K562 (cell line): ENCODE measurements around the gene CEP85L. TPM values are rescaled to one million over a fixed set of nuclear protein-coding genes. Genes with fewer than 3 reads are reported as not detected.

Experiments
- NFE2 ChIP-seq: IDR thresholded peaks from 2 replicates; pipeline ENCODE4 v1.6.1; 2014; ENCODE audit warnings: antibody characterized with exemption, low read depth
- RCOR1 ChIP-seq, 2 experiments: IDR thresholded peaks; 2 replicates each; pipeline ENCODE4 v1.6.1; 2012; ENCODE audit warnings: low read depth in 2 of 2, low read length in 2 of 2, borderline replicate concordance in 1 of 2, improper control_type of control experiment in 1 of 2
- SNAPC5 ChIP-seq: fragments of 250-450 bp; sonication (Bioruptor Pico); IDR thresholded peaks from 2 replicates; pipeline ENCODE4 v1.8.0; 2021; ENCODE audit warnings: moderate library complexity, mild to moderate bottlenecking, inconsistent platforms
- TAF15 ChIP-seq: fragments of 200-400 bp; formaldehyde crosslinking; IDR thresholded peaks from 2 replicates; pipeline ENCODE4 v1.6.1; 2017; ENCODE audit warnings: mild to moderate bottlenecking, low read depth, low read length, moderate library complexity
- THRAP3 ChIP-seq: fragments of 450-650 bp; IDR thresholded peaks from 2 replicates; pipeline ENCODE4 v1.6.1; 2016; ENCODE audit warnings: mild to moderate bottlenecking, inconsistent platforms, borderline replicate concordance
- ZFX ChIP-seq: sonication (generic); formaldehyde crosslinking; IDR thresholded peaks from 2 replicates; pipeline ENCODE4 v1.8.0; 2022; ENCODE audit warnings: mild to moderate bottlenecking, missing genetic modification reagents, moderate library complexity
- ZNF347 ChIP-seq: fragments of 450-650 bp; formaldehyde crosslinking; IDR thresholded peaks from 2 replicates; pipeline ENCODE4 v1.4.0; 2020; ENCODE audit warnings: low read depth, mild to moderate bottlenecking, moderate library complexity
- ZNF518B ChIP-seq: fragments of 250-450 bp; sonication (Bioruptor Pico); IDR thresholded peaks from 2 replicates; pipeline ENCODE4 v1.5.0; 2021; ENCODE audit warnings: mild to moderate bottlenecking, moderate library complexity
- ZNF551 ChIP-seq: fragments of 250-450 bp; sonication (Bioruptor Pico); IDR thresholded peaks from 2 replicates; pipeline ENCODE4 v1.5.0; 2021; ENCODE audit warnings: mild to moderate bottlenecking, moderate library complexity
- ZNF584 ChIP-seq: fragments of 200-800 bp; sonication (Bioruptor generic); IDR thresholded peaks from 2 replicates; pipeline ENCODE4 v1.6.1; 2016; ENCODE audit warnings: low read depth, mild to moderate bottlenecking, missing genetic modification characterization, missing compliant biosample characterization
- polyA plus RNA-seq, 8 experiments: library from polyadenylated mRNA; depleted of rRNA in 4 of 8; stranded (reverse) in 5 of 8; unstranded in 3 of 8; fragments of >200 nt; fragmentation: Nextera tagmentation in 2 of 8; fragmentation: Illumina TruSeq in 1 of 8; extraction: Ambion mirVana in 2 of 8; extraction: Trizol in 1 of 8; gene quantifications; 2 replicates each; pipeline versions ENCODE4 v1.2.1 to v1.2.3, GENCODE V29; 2011 to 2014; ENCODE audit warnings: inconsistent platforms in 1 of 8, missing spikeins in 1 of 8
- total RNA-seq, 7 experiments: library from RNA; depleted of rRNA in 6 of 7; stranded (reverse); fragments of >200 nt in 6 of 7; fragmentation: Illumina TruSeq in 2 of 7; extraction: Trizol in 2 of 7; gene quantifications; 2 replicates each; pipeline versions ENCODE4 v1.2.1 to v1.2.3, GENCODE V29; 2011 to 2021; ENCODE audit warnings: low replicate concordance in 1 of 7
- TF ChIP-seq, protein P1 (sequence below): fragments of 450-650 bp; IDR thresholded peaks from 2 replicates; pipeline ENCODE4 v1.6.1; 2016; ENCODE audit warnings: low read depth, mild to moderate bottlenecking, moderate library complexity
- TF ChIP-seq, protein P2 (sequence below): fragments of 250-450 bp; sonication (Bioruptor Pico); IDR thresholded peaks from 2 replicates; pipeline ENCODE4 v1.8.0; 2021; ENCODE audit warnings: mild to moderate bottlenecking, moderate library complexity
- TF ChIP-seq, protein P3 (sequence below): sonication (generic); formaldehyde crosslinking; IDR thresholded peaks from 2 replicates; pipeline ENCODE4 v1.8.0; 2022; ENCODE audit warnings: mild to moderate bottlenecking, missing genetic modification reagents, borderline replicate concordance

Gene CEP85L
- total and polyA plus RNA-seq, 9 of the 15 experiments (the other 6 are each of a cell fraction or from before 2014, with no cell fraction given): 4.5 to 15.8 (median 8.3) TPM

DNA sequence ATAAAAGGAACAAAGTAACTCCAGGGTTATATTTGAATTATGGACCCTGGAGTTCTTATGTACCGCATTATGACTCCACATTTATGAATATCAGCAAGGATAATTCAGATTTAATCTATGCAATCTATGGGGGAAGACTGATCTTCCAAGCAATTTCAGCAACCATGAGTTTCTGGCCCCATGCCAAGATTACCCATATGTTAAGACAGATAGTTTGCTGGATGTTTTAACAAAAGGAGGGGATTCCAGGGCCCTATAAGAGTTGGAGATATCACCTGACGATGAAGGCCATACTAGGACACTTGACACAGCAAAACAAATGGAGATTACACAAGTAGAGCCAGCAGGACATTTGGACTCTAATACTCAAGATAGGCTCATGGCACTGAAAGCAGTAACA is 149.2 kb downstream of the CEP85L start (continued):
- no peak for TF ChIP-seq ZNF518B (CRISPR knock-in tag)
- TF ChIP-seq, protein P1, sequence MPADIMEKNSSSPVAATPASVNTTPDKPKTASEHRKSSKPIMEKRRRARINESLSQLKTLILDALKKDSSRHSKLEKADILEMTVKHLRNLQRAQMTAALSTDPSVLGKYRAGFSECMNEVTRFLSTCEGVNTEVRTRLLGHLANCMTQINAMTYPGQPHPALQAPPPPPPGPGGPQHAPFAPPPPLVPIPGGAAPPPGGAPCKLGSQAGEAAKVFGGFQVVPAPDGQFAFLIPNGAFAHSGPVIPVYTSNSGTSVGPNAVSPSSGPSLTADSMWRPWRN: no peak
- TF ChIP-seq, protein P2, sequence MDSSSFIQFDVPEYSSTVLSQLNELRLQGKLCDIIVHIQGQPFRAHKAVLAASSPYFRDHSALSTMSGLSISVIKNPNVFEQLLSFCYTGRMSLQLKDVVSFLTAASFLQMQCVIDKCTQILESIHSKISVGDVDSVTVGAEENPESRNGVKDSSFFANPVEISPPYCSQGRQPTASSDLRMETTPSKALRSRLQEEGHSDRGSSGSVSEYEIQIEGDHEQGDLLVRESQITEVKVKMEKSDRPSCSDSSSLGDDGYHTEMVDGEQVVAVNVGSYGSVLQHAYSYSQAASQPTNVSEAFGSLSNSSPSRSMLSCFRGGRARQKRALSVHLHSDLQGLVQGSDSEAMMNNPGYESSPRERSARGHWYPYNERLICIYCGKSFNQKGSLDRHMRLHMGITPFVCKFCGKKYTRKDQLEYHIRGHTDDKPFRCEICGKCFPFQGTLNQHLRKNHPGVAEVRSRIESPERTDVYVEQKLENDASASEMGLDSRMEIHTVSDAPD (CRISPR knock-in tag): no peak
- no peak for TF ChIP-seq ZFX (CRISPR knock-in tag)
- no peak for TF ChIP-seq NFE2
- TF ChIP-seq ZNF347 (CRISPR knock-in tag): no peak
- TF ChIP-seq ZNF551: no peak
- TF ChIP-seq, protein P3, sequence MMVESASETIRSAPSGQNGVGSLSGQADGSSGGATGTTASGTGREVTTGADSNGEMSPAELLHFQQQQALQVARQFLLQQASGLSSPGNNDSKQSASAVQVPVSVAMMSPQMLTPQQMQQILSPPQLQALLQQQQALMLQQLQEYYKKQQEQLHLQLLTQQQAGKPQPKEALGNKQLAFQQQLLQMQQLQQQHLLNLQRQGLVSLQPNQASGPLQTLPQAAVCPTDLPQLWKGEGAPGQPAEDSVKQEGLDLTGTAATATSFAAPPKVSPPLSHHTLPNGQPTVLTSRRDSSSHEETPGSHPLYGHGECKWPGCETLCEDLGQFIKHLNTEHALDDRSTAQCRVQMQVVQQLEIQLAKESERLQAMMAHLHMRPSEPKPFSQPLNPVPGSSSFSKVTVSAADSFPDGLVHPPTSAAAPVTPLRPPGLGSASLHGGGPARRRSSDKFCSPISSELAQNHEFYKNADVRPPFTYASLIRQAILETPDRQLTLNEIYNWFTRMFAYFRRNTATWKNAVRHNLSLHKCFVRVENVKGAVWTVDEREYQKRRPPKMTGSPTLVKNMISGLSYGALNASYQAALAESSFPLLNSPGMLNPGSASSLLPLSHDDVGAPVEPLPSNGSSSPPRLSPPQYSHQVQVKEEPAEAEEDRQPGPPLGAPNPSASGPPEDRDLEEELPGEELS (CRISPR knock-in tag): no peak
- TF ChIP-seq ZNF584: no peak
- TF ChIP-seq THRAP3: no peak
- 0 out of 4 replicates have a peak, but pooled peaks of 1 of the 2 experiments have one; percentile 5 for TF ChIP-seq RCOR1 (IDR thresholded peaks at IDR 0.05; ENCODE audit: borderline replicate concordance in 1 of 2, low read depth in 2 of 2, low read length in 2 of 2)
- no peak for TF ChIP-seq SNAPC5 (CRISPR knock-in tag)
- no peak for TF ChIP-seq TAF15
